Measurements from ENCODE around the gene MAD2L2. TPM values are rescaled to one million over a fixed set of nuclear protein-coding genes. Genes with fewer than 3 reads are reported as not detected.
A peak's percentile ranks its signal among the peaks of the same experiment; 100 is the strongest.

Gene MAD2L2
- total RNA-seq, 4 donors from 2014 or later: 19.4 to 43.7 (median 24.3) TPM

DNA sequence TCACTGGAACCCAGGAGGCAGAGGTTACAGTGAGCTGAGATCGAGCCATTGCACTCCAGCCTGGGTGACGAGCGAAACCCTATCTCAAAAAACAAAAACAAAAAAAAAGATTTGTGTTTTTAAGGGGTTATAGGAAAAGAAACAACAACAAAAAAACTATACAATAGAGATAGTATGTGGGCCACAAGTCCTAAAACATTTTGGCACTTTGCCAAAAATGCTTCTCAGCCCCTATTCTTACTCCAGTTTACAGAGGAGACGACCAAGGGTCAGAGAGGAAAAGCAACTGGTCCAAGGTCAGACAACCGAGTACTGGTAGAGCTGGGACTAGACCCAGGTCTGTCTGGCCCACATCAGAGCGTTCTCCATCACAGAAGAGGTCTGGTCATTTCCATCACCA is 23.3 kb downstream of the MAD2L2 start:
- Histone ChIP-seq H3K27me3 (no peaks in the 10 kb centered on the region), H3K9me3 (no peaks in the 10 kb centered on the region), H3K4me1 (peaks cover 5 to 25% (median 9%) of the 10 kb centered on the region in 3 donors), H3K4me3 (no peak overlapping the region), H3K27ac (no peak overlapping the region), H3K36me3 (peaks cover 0 to 65% of the 10 kb centered on the region in 2 donors)
- ATAC-seq: no peak
- TF ChIP-seq, protein P1, sequence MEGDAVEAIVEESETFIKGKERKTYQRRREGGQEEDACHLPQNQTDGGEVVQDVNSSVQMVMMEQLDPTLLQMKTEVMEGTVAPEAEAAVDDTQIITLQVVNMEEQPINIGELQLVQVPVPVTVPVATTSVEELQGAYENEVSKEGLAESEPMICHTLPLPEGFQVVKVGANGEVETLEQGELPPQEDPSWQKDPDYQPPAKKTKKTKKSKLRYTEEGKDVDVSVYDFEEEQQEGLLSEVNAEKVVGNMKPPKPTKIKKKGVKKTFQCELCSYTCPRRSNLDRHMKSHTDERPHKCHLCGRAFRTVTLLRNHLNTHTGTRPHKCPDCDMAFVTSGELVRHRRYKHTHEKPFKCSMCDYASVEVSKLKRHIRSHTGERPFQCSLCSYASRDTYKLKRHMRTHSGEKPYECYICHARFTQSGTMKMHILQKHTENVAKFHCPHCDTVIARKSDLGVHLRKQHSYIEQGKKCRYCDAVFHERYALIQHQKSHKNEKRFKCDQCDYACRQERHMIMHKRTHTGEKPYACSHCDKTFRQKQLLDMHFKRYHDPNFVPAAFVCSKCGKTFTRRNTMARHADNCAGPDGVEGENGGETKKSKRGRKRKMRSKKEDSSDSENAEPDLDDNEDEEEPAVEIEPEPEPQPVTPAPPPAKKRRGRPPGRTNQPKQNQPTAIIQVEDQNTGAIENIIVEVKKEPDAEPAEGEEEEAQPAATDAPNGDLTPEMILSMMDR (IDR thresholded peaks at IDR 0.05): no peak
- TF ChIP-seq POLR2A (IDR thresholded peaks at IDR 0.05) (no peak), POLR2AphosphoS5 (IDR thresholded peaks at IDR 0.05) (no peak), EP300 (IDR thresholded peaks at IDR 0.05) (no peak)
- 75 to 86% methylated on average over 3 to 6 of the region's 6 CpGs for WGBS, 2 donors (ENCODE audit: low coverage in 1 of 2)

DNA sequence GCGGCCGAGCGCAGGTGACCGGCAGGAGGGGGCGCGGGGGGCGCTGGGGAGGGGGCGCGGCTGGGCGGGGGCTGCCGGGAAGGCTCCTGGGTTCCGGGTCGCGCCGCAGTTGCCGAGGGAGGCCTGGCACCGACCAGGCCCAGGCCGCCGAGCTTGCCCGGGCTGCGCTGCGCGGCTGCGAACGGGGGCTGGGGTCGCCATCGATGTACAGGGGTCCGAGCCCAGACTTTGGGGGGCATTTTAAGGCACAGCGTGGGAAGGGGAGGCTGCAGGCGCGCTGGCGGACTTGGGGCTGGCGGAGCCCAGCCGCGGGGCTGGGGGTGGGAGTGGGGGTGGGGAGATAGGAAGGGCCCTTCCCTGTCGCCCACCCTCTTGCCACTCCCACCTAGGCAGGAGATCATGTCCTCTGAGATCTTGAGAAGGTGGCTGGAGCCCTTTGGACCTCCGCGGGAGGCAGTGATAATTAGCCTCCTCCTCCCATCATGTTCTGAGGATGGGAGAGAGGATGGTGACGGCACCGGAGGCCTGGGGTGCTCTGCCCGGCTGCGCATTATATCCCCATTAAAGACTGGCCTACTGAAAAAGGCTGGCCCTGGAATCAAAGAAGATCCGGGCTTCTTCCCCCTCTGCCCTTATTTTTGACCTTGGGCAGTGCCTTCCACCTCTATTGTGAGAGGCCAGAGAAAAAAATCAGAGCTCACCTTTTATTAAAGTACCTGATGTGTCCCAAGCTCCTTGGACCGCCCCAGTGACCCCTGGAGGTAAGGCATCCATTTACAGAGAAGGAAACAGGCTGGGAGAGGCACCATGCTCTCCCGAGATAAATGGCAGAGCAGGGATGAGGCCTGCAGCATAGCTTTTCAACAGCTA is 25.8 kb downstream of the MAD2L2 start:
- peak overlapping the region; percentile 55 to 89 for H3K4me3 ChIP-seq
- peak overlapping the region in 3 of 4 donors; percentile 70 to 84 (median 74) for H3K27ac ChIP-seq
- ATAC-seq: peak; percentile 14
- no peaks in the 10 kb centered on the region for H3K9me3 ChIP-seq
- H3K4me1 ChIP-seq: peaks cover 5 to 35% (median 15%) of the 10 kb centered on the region in 3 donors
- H3K27me3 ChIP-seq: peaks cover 8% of the 10 kb centered on the region
- WGBS, 2 donors (ENCODE audit: low coverage in 1 of 2): 25% methylated on average over 7 of the region's 45 CpGs; no CpG with 5 or more reads in 1 of the 2 donors
- peaks cover 0 to 40% of the 10 kb centered on the region in 2 donors for H3K36me3 ChIP-seq
- TF ChIP-seq POLR2A (IDR thresholded peaks at IDR 0.05): no peak
- TF ChIP-seq, protein P1 (IDR thresholded peaks at IDR 0.05): no peak
- no peak for TF ChIP-seq EP300 (IDR thresholded peaks at IDR 0.05)
- no peak for TF ChIP-seq POLR2AphosphoS5 (IDR thresholded peaks at IDR 0.05)

DNA sequence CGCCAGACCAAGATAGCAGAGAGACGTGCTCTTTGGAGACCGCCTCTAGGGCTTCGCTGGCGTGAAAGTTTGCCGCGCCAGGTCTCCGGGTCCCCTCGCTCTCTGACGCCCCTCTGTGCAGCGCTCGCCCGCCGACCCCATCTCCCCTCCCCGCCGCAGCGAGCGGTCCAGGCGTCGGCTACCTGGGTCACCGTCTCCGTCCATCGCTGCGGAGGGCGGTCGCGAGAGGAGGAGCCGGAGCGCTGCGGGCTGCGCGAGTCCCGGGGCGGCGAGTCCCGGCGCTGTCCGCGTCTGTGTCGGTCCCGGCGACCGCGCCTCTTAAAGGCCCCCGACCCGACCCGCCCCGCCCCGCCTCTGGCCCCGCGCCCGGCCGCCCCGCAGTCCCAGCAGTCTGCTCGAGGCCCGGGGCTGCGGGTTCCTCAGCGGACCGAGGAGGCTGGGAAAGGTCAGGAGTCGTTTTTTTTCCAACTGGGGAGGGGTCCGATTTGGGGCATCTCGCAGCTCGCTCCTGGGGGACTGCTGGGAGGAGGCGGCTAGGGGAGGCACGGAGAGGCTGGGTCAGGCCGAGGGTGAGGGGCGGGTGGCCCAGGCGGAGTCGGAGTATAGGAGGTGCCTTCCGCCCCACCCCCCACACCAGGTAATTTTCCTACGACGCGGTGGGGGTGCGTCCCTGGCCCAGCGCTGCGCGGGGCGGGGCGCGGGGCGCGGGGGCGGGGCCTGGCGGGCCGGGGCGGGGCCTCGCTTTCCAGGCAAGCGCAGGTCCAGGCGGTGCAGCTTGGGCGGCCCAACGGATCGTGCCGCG is 26.6 kb downstream of the MAD2L2 start, which contains the start of the genes FBXO2 and FBXO44:
Gene FBXO2 (minus strand): TSS at position 293 of the 802 bp plus-strand sequence. CDS start 89 bp downstream, at position 204.
Gene FBXO44 (plus strand): TSS at position 741 of the 802 bp plus-strand sequence. CDS start 959 bp downstream, outside the sequence.
- peaks cover 16% of the 10 kb centered on the region for H3K27me3 ChIP-seq
- TF ChIP-seq EP300 (IDR thresholded peaks at IDR 0.05) (no peak), POLR2A (IDR thresholded peaks at IDR 0.05) (peak in 1 of 2 donors; percentile 13)
- ATAC-seq: peak; percentile 86
- H3K4me1 ChIP-seq: peaks cover 5 to 44% (median 16%) of the 10 kb centered on the region in 3 donors
- WGBS, 2 donors (ENCODE audit: low coverage in 1 of 2): no CpG with 5 or more reads among the region's 94 CpGs
- peak within 1 kb of the TSS; percentile 55 to 89 for H3K4me3 ChIP-seq
- peak within 1 kb of the TSS in 3 of 4 donors; percentile 70 to 84 (median 74) for H3K27ac ChIP-seq
- peaks cover 0 to 32% of the 10 kb centered on the region in 2 donors for H3K36me3 ChIP-seq
- no peaks in the 10 kb centered on the region for H3K9me3 ChIP-seq

DNA sequence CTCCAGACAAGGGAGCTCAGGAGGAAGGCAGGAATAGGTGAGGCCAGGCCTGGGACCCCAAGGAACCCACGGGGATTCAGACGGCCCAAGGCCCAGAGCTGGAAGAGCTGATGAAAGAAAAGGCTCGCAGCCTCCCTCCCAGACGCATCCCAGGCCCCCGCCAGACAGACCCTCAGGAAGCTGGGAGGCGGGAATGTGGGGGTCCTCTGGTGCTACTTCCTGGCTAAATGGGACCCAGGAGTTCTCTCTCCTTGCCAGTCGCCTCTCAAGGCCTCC is 27.1 kb downstream of the MAD2L2 start:
- peaks cover 0 to 27% of the 10 kb centered on the region in 2 donors for H3K36me3 ChIP-seq
- H3K27ac ChIP-seq: peak overlapping the region in 3 of 4 donors; percentile 70 to 84 (median 74)
- H3K4me1 ChIP-seq: peaks cover 5 to 49% (median 19%) of the 10 kb centered on the region in 3 donors
- WGBS, 2 donors (ENCODE audit: low coverage in 1 of 2): no CpG with 5 or more reads among the region's 7 CpGs
- peak overlapping the region; percentile 55 to 89 for H3K4me3 ChIP-seq
- ATAC-seq: no peak
- TF ChIP-seq EP300 (IDR thresholded peaks at IDR 0.05) (no peak), POLR2A (IDR thresholded peaks at IDR 0.05) (no peak), POLR2AphosphoS5 (IDR thresholded peaks at IDR 0.05) (no peak)
- TF ChIP-seq, protein P1 (IDR thresholded peaks at IDR 0.05): no peak
- H3K27me3 ChIP-seq: peaks cover 22% of the 10 kb centered on the region
- H3K9me3 ChIP-seq: no peaks in the 10 kb centered on the region
